Ascending aorta (tissue), 2 donors: ENCODE results near the gene OXNAD1. TPM values are rescaled to one million over a fixed set of nuclear protein-coding genes. Genes with fewer than 3 reads are reported as not detected.

Source experiments
- DNase-seq, 2 donors: peaks; one replicate each; pipeline ENCODE4 v3.0.0-alpha.2; 2019; ENCODE audit warnings: low spot score in 2 of 2
- H3K27ac ChIP-seq, 2 donors: fragments of 200-600 bp; sonication (generic); one replicate each; pipeline ENCODE4 v1.5.1; 2016 to 2017; ENCODE audit warnings: mild to moderate bottlenecking in 1 of 2
- H3K27me3 ChIP-seq: fragments of 200-600 bp; sonication (generic); one replicate; pipeline ENCODE4 v1.5.1; 2017
- H3K36me3 ChIP-seq, 2 donors: fragments of 200-600 bp; sonication (generic); one replicate each; pipeline ENCODE4 v1.5.1; 2016
- H3K4me1 ChIP-seq, 2 donors: fragments of 200-600 bp; sonication (generic); one replicate each; pipeline ENCODE4 v1.5.1; 2016 to 2017; ENCODE audit warnings: mild to moderate bottlenecking in 1 of 2
- H3K4me3 ChIP-seq, 2 donors: fragments of 200-600 bp; sonication (generic); one replicate each; pipeline ENCODE4 v1.5.1; 2016 to 2017; ENCODE audit warnings: mild to moderate bottlenecking in 1 of 2
- H3K9me3 ChIP-seq, 2 donors: fragments of 200-600 bp; sonication (generic); one replicate each; pipeline ENCODE4 v1.5.1; 2016
- intact Hi-C: fragments of 100-400 bp; cut with DNase I; formaldehyde crosslinking; loops from one replicate; pipeline ENCODE4 v1.15.1; 2023
- total RNA-seq: library from RNA; depleted of rRNA; stranded (reverse); fragments of >200 nt; gene quantifications from one replicate; pipeline ENCODE4 v1.1.0, GENCODE V29; 2016
- TF ChIP-seq, protein P1 (sequence below), 3 experiments: fragments of 200-600 bp in 2 of 3; fragments of 450-650 bp in 1 of 3; sonication (generic) in 2 of 3; IDR thresholded peaks; one replicate each; pipeline ENCODE4 v1.5.1; 2016 to 2019; ENCODE audit warnings: antibody characterized with exemption in 3 of 3, mild to moderate bottlenecking in 1 of 3, moderate library complexity in 1 of 3

Gene OXNAD1
- total RNA-seq, 1 donor from 2014 or later: 6.9 TPM

DNA sequence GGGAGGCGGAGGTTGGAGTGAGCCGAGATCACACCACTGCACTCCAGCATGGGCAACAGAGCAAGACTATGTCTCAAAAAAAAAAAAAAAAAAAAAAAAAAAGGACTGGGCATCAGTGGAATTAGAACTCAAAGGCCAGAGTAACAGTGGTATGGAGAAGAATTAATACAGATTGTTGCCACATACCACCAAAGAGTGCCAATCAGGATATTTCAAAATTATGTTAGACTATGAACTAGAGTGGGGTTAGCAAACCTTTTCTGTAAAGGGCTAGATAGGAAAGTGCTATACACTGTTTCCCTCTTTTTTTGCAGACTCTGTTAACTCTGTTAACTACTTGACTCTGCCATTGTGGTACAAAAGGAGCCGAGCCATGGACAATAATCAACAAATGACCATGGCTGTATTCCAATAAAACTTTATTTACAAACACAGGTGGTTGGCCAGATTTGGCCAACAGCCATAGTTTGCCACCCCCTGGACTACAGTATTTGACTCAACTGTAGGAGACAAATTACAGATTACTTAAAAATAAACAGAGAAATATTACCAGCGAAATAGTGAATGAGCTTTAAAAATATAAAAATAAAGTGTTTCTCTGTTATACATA is 28.9 kb upstream of the OXNAD1 start:
- intact Hi-C loops: no loop called here
- H3K27me3 ChIP-seq: no peaks in the 10 kb centered on the region
- DNase-seq: no peak

DNA sequence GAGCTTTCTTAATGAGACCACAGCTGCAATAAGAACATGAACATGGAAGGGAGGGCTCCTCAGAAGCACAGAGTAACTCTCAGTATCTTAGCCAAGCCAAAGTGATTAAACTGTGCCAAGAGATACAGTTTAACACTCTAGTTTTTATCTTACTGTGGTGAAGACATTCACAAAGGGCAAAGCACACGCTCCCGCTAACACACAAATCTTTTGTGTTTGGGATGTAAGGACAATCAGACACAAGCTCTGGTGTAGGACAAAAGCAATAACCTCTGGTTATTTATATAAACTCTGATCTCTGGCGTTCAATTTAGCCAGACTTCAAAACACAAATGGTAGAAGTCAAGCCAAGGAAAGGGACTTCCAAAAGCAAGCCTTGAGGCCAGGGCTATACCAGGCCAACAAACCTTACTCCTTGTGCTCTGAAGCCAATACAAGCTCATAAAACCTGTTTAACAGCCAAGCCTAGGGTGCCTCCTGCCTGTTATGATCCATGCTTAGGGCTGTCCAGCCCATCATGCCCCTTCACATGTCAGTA is 28.1 kb upstream of the OXNAD1 start:
- DNase-seq: no peak
- TF ChIP-seq, protein P1, sequence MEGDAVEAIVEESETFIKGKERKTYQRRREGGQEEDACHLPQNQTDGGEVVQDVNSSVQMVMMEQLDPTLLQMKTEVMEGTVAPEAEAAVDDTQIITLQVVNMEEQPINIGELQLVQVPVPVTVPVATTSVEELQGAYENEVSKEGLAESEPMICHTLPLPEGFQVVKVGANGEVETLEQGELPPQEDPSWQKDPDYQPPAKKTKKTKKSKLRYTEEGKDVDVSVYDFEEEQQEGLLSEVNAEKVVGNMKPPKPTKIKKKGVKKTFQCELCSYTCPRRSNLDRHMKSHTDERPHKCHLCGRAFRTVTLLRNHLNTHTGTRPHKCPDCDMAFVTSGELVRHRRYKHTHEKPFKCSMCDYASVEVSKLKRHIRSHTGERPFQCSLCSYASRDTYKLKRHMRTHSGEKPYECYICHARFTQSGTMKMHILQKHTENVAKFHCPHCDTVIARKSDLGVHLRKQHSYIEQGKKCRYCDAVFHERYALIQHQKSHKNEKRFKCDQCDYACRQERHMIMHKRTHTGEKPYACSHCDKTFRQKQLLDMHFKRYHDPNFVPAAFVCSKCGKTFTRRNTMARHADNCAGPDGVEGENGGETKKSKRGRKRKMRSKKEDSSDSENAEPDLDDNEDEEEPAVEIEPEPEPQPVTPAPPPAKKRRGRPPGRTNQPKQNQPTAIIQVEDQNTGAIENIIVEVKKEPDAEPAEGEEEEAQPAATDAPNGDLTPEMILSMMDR (IDR thresholded peaks at IDR 0.05): no peak
- no peaks in the 10 kb centered on the region for H3K36me3 ChIP-seq
- no peaks in the 10 kb centered on the region for H3K9me3 ChIP-seq
- no peak overlapping the region for H3K4me3 ChIP-seq
- H3K27me3 ChIP-seq: no peaks in the 10 kb centered on the region
- no peaks in the 10 kb centered on the region for H3K4me1 ChIP-seq
- intact Hi-C loops: no loop called here
- H3K27ac ChIP-seq: peak overlapping the region in 1 of 2 donors; percentile 1

More for the DNA sequence above, 28.9 kb upstream of the OXNAD1 start:
- Histone ChIP-seq H3K4me3 (no peak overlapping the region), H3K36me3 (no peaks in the 10 kb centered on the region), H3K9me3 (no peaks in the 10 kb centered on the region), H3K4me1 (no peaks in the 10 kb centered on the region), H3K27ac (no peak overlapping the region)
- TF ChIP-seq, protein P1 (IDR thresholded peaks at IDR 0.05): no peak

DNA sequence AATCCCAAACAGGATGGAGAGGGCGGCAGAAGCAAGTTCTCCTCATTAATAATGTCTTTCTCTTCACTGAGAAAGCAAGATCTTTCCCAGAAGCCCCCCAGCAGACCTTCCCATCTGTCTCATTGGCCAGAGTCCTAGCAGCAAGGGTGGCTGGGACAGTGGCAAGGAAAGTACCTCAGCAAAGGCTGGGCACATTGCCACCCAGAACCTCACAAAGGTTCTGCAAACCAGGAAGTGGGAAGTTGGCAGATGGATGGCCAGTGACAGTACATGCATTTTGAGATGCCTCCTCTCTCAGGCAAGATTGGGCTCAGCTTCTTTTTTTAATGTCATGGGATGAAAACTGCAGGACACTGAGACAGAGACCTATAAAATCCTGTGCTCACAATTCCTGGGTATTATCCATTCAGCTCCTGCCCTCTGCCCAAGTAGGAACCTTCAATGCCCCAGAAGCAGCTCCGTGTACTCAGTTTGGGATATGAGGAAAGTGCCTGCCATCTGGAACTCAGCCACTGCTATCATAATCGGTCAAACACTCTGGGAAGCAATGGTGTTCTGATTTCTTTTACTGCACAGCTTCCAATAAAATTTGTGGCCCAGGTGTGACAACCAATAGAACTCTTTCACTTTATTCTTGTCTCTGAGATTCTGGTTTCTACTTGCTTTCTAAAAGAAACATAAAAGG is 25.8 kb upstream of the OXNAD1 start:
- no peak overlapping the region for H3K4me3 ChIP-seq
- intact Hi-C loops: no loop called here
- TF ChIP-seq, protein P1 (IDR thresholded peaks at IDR 0.05): no peak
- H3K9me3 ChIP-seq: no peaks in the 10 kb centered on the region
- no peaks in the 10 kb centered on the region for H3K27me3 ChIP-seq
- no peaks in the 10 kb centered on the region for H3K36me3 ChIP-seq
- H3K4me1 ChIP-seq: peaks cover 0 to 5% of the 10 kb centered on the region in 2 donors
- DNase-seq: no peak
- H3K27ac ChIP-seq: no peak overlapping the region

DNA sequence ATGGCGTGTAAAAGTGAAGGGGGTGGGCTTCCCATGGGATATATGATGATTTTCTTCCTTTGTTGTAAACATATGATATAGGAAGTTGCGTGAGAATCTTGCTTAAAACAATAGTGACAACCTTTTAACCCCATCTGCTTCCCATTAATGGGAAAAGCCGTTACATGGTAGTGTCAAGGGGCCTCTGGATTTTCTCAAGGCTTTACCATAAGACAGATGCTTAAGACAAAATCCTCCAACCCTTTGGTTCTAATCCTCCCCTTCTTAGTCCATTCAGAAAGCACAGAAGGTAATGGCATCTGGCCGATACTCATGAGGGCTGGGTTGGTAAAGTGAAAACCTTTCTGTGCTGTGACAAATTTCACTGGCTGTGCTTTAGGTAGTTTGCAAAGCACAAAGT is 25.2 kb upstream of the OXNAD1 start:
- intact Hi-C loops: no loop called here
- Histone ChIP-seq H3K36me3 (no peaks in the 10 kb centered on the region), H3K4me3 (no peak overlapping the region), H3K27me3 (no peaks in the 10 kb centered on the region), H3K4me1 (peaks cover 0 to 10% of the 10 kb centered on the region in 2 donors), H3K9me3 (no peaks in the 10 kb centered on the region), H3K27ac (no peak overlapping the region)
- TF ChIP-seq, protein P1 (IDR thresholded peaks at IDR 0.05): no peak
- DNase-seq: no peak

DNA sequence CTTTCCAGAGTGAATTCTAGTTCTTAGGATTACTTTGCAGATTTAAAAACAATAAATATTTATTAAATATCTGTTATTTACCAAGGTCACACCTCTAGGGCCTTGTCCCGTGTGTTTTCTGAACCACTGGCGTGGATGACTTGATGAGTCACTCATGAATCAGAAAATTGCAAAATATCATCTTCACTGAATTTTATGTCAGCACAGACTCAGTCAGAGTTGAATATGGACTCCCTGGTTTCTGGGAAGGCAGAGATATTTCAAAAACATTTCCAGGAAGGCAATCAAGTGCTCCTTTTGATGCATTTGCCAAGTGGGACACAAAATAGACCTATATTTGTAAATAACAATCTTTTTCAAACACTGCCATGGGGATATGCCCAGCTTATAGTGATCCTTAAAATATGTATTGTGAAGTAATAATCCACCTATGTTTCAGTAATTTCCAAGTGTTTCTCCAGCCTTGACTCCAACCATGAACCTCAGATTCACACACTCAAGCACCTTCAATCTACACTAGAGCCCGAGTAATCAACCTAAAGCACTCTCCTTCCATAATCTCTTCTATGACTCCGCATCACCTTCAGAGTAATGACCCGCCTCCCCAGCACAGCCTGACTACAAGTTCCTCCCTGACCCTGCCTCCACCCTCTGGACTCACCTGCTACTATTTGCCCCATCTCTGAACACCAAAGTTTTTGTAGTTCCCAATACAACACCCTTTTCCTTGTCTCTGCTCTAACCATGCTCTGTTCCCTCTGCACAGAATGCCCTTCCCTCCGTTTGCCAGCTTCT is 24.6 kb upstream of the OXNAD1 start:
- TF ChIP-seq, protein P1 (IDR thresholded peaks at IDR 0.05): no peak
- intact Hi-C loops: no loop called here
- DNase-seq: no peak
- Histone ChIP-seq H3K27ac (no peak overlapping the region), H3K27me3 (no peaks in the 10 kb centered on the region), H3K9me3 (no peaks in the 10 kb centered on the region), H3K4me3 (no peak overlapping the region), H3K36me3 (no peaks in the 10 kb centered on the region), H3K4me1 (peaks cover 0 to 14% of the 10 kb centered on the region in 2 donors)
